HL-60 (cell line): ENCODE data around the gene BEST2.

Experiments
- DNase-seq, 2 experiments: peaks; one replicate each; pipeline ENCODE4 v3.0.0-alpha.2; 2010 to 2020; ENCODE audit warnings: low read depth in 1 of 2, low spot score in 1 of 2
- H3K27ac ChIP-seq: fragments of 250-450 bp; sonication (Bioruptor Pico); replicated peaks from 2 replicates; pipeline ENCODE4 v1.5.1; 2020; ENCODE audit warnings: mild to moderate bottlenecking, moderate library complexity
- H3K27me3 ChIP-seq: fragments of 250-450 bp; sonication (Bioruptor Pico); 2 replicates; pipeline ENCODE4 v1.5.1; 2021; ENCODE audit warnings: mild to moderate bottlenecking, moderate library complexity; ENCODE audit not compliant: insufficient read depth, poor library complexity, severe bottlenecking
- H3K4me3 ChIP-seq: replicated peaks from 2 replicates; pipeline ENCODE4 v1.5.1; 2011; ENCODE audit warnings: mild to moderate bottlenecking, control low read depth, low read length; ENCODE audit not compliant: insufficient read depth
- GABPA ChIP-seq: IDR thresholded peaks from 2 replicates; pipeline ENCODE4 v1.6.1; 2012; ENCODE audit warnings: low read depth
- POLR2AphosphoS5 ChIP-seq: IDR thresholded peaks from 2 replicates; pipeline ENCODE4 v1.6.1; 2012; ENCODE audit warnings: low read depth
- SPI1 ChIP-seq: IDR thresholded peaks from 2 replicates; pipeline ENCODE4 v1.6.1; 2012; ENCODE audit warnings: low read depth, mild to moderate bottlenecking, borderline replicate concordance
- TF ChIP-seq, protein P1 (sequence below): IDR thresholded peaks from 2 replicates; pipeline ENCODE4 v1.6.1; 2012; ENCODE audit warnings: low read depth; ENCODE audit not compliant: insufficient replicate concordance
- TF ChIP-seq, protein P2 (sequence below): IDR thresholded peaks from one replicate; pipeline ENCODE4 v1.5.1; 2011; ENCODE audit warnings: low read length, control low read depth, inconsistent platforms; ENCODE audit not compliant: insufficient read depth

The BEST2 gene

DNA sequence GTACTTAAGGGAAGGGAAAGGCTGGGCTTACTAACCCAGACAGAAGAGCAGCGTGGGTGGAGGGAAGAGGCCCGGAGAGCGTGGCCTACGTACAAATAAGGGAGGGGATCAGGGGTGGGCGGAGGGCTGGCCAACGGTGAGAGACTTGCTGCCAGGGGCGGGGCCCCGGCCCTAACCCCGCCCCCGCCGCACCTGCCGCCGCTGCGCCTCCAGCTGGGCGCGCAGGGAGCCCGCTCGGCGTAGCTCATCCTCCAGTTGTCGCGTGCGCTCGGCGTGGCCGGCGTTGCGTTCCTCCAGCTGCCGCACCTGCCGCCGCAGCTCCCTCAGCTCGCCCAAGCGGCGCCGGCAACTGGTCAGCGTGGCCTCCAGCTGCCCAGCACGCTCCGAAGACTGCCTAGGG is 18.1 kb downstream of the BEST2 start:
- TF ChIP-seq POLR2AphosphoS5 (no peak), GABPA (no peak), SPI1 (no peak)
- TF ChIP-seq, protein P1, sequence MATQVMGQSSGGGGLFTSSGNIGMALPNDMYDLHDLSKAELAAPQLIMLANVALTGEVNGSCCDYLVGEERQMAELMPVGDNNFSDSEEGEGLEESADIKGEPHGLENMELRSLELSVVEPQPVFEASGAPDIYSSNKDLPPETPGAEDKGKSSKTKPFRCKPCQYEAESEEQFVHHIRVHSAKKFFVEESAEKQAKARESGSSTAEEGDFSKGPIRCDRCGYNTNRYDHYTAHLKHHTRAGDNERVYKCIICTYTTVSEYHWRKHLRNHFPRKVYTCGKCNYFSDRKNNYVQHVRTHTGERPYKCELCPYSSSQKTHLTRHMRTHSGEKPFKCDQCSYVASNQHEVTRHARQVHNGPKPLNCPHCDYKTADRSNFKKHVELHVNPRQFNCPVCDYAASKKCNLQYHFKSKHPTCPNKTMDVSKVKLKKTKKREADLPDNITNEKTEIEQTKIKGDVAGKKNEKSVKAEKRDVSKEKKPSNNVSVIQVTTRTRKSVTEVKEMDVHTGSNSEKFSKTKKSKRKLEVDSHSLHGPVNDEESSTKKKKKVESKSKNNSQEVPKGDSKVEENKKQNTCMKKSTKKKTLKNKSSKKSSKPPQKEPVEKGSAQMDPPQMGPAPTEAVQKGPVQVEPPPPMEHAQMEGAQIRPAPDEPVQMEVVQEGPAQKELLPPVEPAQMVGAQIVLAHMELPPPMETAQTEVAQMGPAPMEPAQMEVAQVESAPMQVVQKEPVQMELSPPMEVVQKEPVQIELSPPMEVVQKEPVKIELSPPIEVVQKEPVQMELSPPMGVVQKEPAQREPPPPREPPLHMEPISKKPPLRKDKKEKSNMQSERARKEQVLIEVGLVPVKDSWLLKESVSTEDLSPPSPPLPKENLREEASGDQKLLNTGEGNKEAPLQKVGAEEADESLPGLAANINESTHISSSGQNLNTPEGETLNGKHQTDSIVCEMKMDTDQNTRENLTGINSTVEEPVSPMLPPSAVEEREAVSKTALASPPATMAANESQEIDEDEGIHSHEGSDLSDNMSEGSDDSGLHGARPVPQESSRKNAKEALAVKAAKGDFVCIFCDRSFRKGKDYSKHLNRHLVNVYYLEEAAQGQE: no peak
- TF ChIP-seq, protein P2, sequence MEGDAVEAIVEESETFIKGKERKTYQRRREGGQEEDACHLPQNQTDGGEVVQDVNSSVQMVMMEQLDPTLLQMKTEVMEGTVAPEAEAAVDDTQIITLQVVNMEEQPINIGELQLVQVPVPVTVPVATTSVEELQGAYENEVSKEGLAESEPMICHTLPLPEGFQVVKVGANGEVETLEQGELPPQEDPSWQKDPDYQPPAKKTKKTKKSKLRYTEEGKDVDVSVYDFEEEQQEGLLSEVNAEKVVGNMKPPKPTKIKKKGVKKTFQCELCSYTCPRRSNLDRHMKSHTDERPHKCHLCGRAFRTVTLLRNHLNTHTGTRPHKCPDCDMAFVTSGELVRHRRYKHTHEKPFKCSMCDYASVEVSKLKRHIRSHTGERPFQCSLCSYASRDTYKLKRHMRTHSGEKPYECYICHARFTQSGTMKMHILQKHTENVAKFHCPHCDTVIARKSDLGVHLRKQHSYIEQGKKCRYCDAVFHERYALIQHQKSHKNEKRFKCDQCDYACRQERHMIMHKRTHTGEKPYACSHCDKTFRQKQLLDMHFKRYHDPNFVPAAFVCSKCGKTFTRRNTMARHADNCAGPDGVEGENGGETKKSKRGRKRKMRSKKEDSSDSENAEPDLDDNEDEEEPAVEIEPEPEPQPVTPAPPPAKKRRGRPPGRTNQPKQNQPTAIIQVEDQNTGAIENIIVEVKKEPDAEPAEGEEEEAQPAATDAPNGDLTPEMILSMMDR: no peak
- Histone ChIP-seq H3K4me3 (no peak overlapping the region), H3K27me3 (no peaks in the 10 kb centered on the region), H3K27ac (no peak overlapping the region)
- DNase-seq: no peak

DNA sequence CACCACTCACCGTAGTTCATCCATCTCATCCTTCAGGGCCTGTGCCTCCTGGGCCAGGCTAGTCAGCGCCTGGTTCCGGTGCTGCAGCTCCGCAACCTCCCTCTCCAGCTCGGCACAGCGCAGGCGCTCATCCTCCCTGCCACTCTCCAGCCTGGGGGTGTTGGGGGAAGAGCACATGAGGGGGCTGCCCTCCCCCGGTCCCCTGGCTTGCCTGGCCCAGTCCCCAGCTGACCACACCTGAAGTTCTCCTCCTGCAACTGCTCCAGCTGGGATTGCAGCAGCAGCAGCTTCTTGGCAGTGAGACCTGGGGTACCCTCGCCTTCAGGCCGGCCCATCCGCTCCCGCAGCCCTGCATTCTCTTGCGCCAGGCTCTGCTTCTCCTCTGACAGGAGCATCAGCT is 19.3 kb downstream of the BEST2 start:
- DNase-seq: no peak
- Histone ChIP-seq H3K4me3 (no peak overlapping the region), H3K27me3 (no peaks in the 10 kb centered on the region), H3K27ac (no peak overlapping the region)
- TF ChIP-seq GABPA (no peak), POLR2AphosphoS5 (no peak), SPI1 (no peak)
- TF ChIP-seq, protein P1: no peak
- TF ChIP-seq, protein P2: no peak

DNA sequence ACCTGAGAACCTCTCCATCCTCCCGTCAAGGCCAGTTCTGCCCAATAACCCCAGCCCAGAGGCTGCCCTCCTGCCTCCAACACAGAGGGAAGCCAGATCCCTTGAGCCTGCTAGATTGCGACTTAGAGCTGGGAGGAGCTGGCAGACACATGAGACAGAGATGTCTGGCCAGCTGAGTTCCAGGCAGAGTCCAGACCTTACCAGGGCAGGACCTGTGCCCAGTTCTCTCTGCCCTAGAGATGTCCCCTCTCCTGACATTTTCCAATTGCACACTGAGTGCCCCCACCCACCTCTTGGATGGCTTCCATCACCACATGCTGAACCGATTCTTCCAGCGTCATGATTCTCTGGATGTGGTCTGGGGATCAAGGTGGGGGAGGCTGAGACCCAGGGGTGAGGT is 20.7 kb downstream of the BEST2 start:
- Histone ChIP-seq H3K27me3 (no peaks in the 10 kb centered on the region), H3K4me3 (no peak overlapping the region), H3K27ac (no peak overlapping the region)
- TF ChIP-seq, protein P1: no peak
- TF ChIP-seq, protein P2: no peak
- TF ChIP-seq POLR2AphosphoS5 (no peak), GABPA (no peak), SPI1 (no peak)
- no peak for DNase-seq
